Breast epithelium (tissue), 3 donors: Measurements from ENCODE around the gene YEATS4.
"Not testable (repeated sequence)": the region's sequence is repeated elsewhere in the genome, so short reads cannot be mapped to it uniquely, and the experiment has no call there.

Experiments used
- POLR2A ChIP-seq: fragments of 450-650 bp; IDR thresholded peaks from one replicate; pipeline ENCODE4 v1.6.1; 2016; ENCODE audit warnings: antibody characterized with exemption, mild to moderate bottlenecking, moderate library complexity
- TF ChIP-seq, protein P1 (sequence below), 3 donors: fragments of 450-650 bp; IDR thresholded peaks; one replicate each; pipeline ENCODE4 v1.5.1; 2016 to 2017; ENCODE audit warnings: antibody characterized with exemption in 3 of 3, mild to moderate bottlenecking in 3 of 3, moderate library complexity in 3 of 3

DNA sequence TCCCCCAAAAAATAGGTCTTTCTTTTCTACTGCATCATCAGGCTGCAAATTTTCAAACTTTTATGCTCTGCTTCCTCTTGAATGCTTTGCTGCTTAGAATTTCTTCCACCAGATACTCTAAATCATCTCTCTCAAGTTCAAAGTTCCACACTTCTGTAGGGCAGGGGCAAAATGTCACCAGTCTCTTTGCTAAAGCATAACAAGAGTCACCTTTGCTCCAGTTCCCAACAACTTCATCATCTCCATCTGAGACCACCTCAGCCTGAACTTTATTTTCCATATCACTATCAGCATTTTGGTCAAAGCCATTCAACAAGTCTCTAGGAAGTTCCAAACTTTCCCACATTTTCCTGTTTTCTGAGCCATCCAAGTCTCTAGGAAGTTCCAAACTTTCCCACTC lies 42.8 kb upstream of the YEATS4 start:
- TF ChIP-seq, protein P1, sequence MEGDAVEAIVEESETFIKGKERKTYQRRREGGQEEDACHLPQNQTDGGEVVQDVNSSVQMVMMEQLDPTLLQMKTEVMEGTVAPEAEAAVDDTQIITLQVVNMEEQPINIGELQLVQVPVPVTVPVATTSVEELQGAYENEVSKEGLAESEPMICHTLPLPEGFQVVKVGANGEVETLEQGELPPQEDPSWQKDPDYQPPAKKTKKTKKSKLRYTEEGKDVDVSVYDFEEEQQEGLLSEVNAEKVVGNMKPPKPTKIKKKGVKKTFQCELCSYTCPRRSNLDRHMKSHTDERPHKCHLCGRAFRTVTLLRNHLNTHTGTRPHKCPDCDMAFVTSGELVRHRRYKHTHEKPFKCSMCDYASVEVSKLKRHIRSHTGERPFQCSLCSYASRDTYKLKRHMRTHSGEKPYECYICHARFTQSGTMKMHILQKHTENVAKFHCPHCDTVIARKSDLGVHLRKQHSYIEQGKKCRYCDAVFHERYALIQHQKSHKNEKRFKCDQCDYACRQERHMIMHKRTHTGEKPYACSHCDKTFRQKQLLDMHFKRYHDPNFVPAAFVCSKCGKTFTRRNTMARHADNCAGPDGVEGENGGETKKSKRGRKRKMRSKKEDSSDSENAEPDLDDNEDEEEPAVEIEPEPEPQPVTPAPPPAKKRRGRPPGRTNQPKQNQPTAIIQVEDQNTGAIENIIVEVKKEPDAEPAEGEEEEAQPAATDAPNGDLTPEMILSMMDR (IDR thresholded peaks at IDR 0.05), result not testable (repeated sequence)
- not testable (repeated sequence) for TF ChIP-seq POLR2A
